H1 (cell line): ENCODE data around the gene NUFIP2. TPM values are rescaled to one million over a fixed set of nuclear protein-coding genes. Genes with fewer than 3 reads are reported as not detected.

Experiments used
- CTCF ChIA-PET: fragments of 300-600 bp; sonication (Branson Sonifier 250); formaldehyde crosslinking; loops from one replicate; lab custom pipeline; 2021; ENCODE audit not compliant: partially characterized antibody; lab: Charles Lee
- POLR2A ChIA-PET: fragments of 300-600 bp; sonication (Branson Sonifier 250); formaldehyde crosslinking; loops from one replicate; lab custom pipeline; 2021; ENCODE audit warnings: inconsistent platforms; ENCODE audit not compliant: partially characterized antibody; lab: Charles Lee
- DNase-seq, 2 experiments: peaks; one replicate each; pipeline versions ENCODE4 v3.0.0 to v3.0.0-alpha.2; 2010 to 2022; ENCODE audit warnings: low spot score in 2 of 2, low read depth in 1 of 2, mixed read lengths in 1 of 2
- FAIRE-seq: peaks from 2 replicates; lab custom pipeline; 2011; peaks lifted over from hg19 to GRCh38; lab: Jason Lieb, UNC
- H2AFZ ChIP-seq: 2 replicates; pipeline ENCODE4 v1.8.1; 2012; ENCODE audit warnings: low read length, inconsistent platforms
- H2AK5ac ChIP-seq: 2 replicates; pipeline ENCODE4 v1.6.1; 2013; ENCODE audit warnings: low read depth, low read length
- H2BK120ac ChIP-seq: replicated peaks from 2 replicates; pipeline ENCODE3; 2013; ENCODE audit warnings: low read depth, low read length, inconsistent platforms
- H2BK12ac ChIP-seq: 2 replicates; pipeline ENCODE4 v1.6.1; 2013; ENCODE audit warnings: low read depth, low read length
- H2BK15ac ChIP-seq: 2 replicates; pipeline ENCODE4 v1.6.1; 2013; ENCODE audit warnings: low read length
- H2BK20ac ChIP-seq: 2 replicates; pipeline ENCODE4 v1.6.1; 2013; ENCODE audit warnings: low read length
- H2BK5ac ChIP-seq: 2 replicates; pipeline ENCODE4 v1.6.1; 2013; ENCODE audit warnings: low read depth, low read length
- H3K14ac ChIP-seq: 2 replicates; pipeline ENCODE4 v1.6.1; 2013; ENCODE audit warnings: inconsistent platforms; ENCODE audit not compliant: insufficient read length
- H3K18ac ChIP-seq: 2 replicates; pipeline ENCODE4 v1.6.1; 2013; ENCODE audit warnings: low read length; ENCODE audit errors: extremely low read depth
- H3K23ac ChIP-seq: 2 replicates; pipeline ENCODE4 v1.6.1; 2013; ENCODE audit warnings: inconsistent platforms; ENCODE audit not compliant: insufficient read length
- H3K23me2 ChIP-seq: 2 replicates; pipeline ENCODE4 v1.6.1; 2013; ENCODE audit warnings: low read depth, low read length
- H3K27ac ChIP-seq: 2 replicates; pipeline ENCODE4 v1.6.1; 2011; ENCODE audit warnings: low read depth, low read length, inconsistent platforms
- H3K27me3 ChIP-seq, 4 experiments: replicated peaks in 1 of 4; 1 replicate in 1 of 4; 2 replicates in 3 of 4; pipeline versions ENCODE4 v1.6.1 to v1.8.1; 2011 to 2013; ENCODE audit warnings: low read length in 3 of 4, mild to moderate bottlenecking in 3 of 4, inconsistent platforms in 2 of 4, mixed read lengths in 2 of 4, moderate library complexity in 1 of 4; ENCODE audit not compliant: control insufficient read depth in 3 of 4, insufficient read depth in 3 of 4; ENCODE audit errors: extremely low read depth in 1 of 4
- H3K36me3 ChIP-seq, 4 experiments: 2 replicates each; pipeline versions ENCODE4 v1.6.1 to v1.8.1; 2011 to 2013; ENCODE audit warnings: mild to moderate bottlenecking in 4 of 4, low read length in 3 of 4, moderate library complexity in 2 of 4, control low read depth in 1 of 4, inconsistent platforms in 1 of 4; ENCODE audit not compliant: insufficient read depth in 4 of 4, control insufficient read depth in 2 of 4
- H3K4ac ChIP-seq: replicated peaks from 2 replicates; pipeline ENCODE3; 2013; ENCODE audit warnings: low read length, low read depth, mixed read lengths, inconsistent platforms; ENCODE audit not compliant: insufficient read length
- H3K4me1 ChIP-seq, 4 experiments: replicated peaks in 1 of 4; 1 replicate in 1 of 4; 2 replicates in 3 of 4; pipeline versions ENCODE4 v1.6.1 to v1.8.1; 2011 to 2013; ENCODE audit warnings: low read length in 3 of 4, inconsistent platforms in 2 of 4, mixed read lengths in 1 of 4; ENCODE audit not compliant: insufficient read depth in 4 of 4, control insufficient read depth in 3 of 4
- H3K4me2 ChIP-seq, 2 experiments: 2 replicates each; pipeline versions ENCODE4 v1.6.1 to v1.8.1; 2011 to 2013; ENCODE audit warnings: low read depth in 2 of 2, low read length in 2 of 2, control low read depth in 1 of 2, inconsistent platforms in 1 of 2, mild to moderate bottlenecking in 1 of 2; ENCODE audit not compliant: insufficient read depth in 1 of 2
- H3K4me3 ChIP-seq, 4 experiments: fragments of 200-600, 300-600 bp in 1 of 4; sonication (generic), shearing (Covaris generic), sonication (Bioruptor Twin) in 1 of 4; 2 replicates each; pipeline versions ENCODE4 v1.5.1 to v1.8.1; 2011 to 2016; ENCODE audit warnings: low read length in 4 of 4, low read depth in 3 of 4, control low read depth in 2 of 4, inconsistent platforms in 2 of 4, mild to moderate bottlenecking in 2 of 4, mixed read lengths in 1 of 4, moderate library complexity in 1 of 4; ENCODE audit not compliant: insufficient read depth in 2 of 4; ENCODE audit errors: extremely low read depth in 1 of 4
- H3K56ac ChIP-seq: replicated peaks from 2 replicates; pipeline ENCODE3; 2013; ENCODE audit warnings: low read depth, mild to moderate bottlenecking, mixed read lengths, low read length, inconsistent platforms; ENCODE audit not compliant: insufficient read length
- H3K79me1 ChIP-seq: 2 replicates; pipeline ENCODE4 v1.6.1; 2013; ENCODE audit warnings: low read depth, low read length, control low read depth
- H3K79me2 ChIP-seq, 2 experiments: 2 replicates each; pipeline versions ENCODE4 v1.6.1 to v1.8.1; 2012 to 2013; ENCODE audit warnings: low read length in 2 of 2, mild to moderate bottlenecking in 2 of 2, inconsistent platforms in 1 of 2; ENCODE audit not compliant: insufficient read depth in 2 of 2, control insufficient read depth in 1 of 2
- H3K9ac ChIP-seq, 4 experiments: replicated peaks in 1 of 4; 1 replicate in 1 of 4; 2 replicates in 3 of 4; pipeline versions ENCODE4 v1.6.1 to v1.8.1; 2011 to 2013; ENCODE audit warnings: low read depth in 3 of 4, low read length in 3 of 4, control low read depth in 2 of 4, mild to moderate bottlenecking in 2 of 4, moderate library complexity in 2 of 4, inconsistent platforms in 1 of 4; ENCODE audit errors: extremely low read depth in 1 of 4
- H3K9me3 ChIP-seq, 2 experiments: 2 replicates each; pipeline versions ENCODE4 v1.6.1 to v1.8.1; 2012 to 2013; ENCODE audit warnings: mild to moderate bottlenecking in 2 of 2, moderate library complexity in 2 of 2, control low read depth in 1 of 2, inconsistent platforms in 1 of 2, low read depth in 1 of 2, low read length in 1 of 2, mixed read lengths in 1 of 2; ENCODE audit not compliant: insufficient read depth in 2 of 2
- H4K20me1 ChIP-seq, 2 experiments: replicated peaks in 1 of 2; 2 replicates each; pipeline versions ENCODE3 to v1.8.1; 2011 to 2013; ENCODE audit warnings: inconsistent platforms in 2 of 2, low read length in 2 of 2, mild to moderate bottlenecking in 1 of 2; ENCODE audit not compliant: insufficient read depth in 2 of 2, control insufficient read depth in 1 of 2
- H4K5ac ChIP-seq: 2 replicates; pipeline ENCODE4 v1.6.1; 2013; ENCODE audit warnings: low read length, low read depth, mixed read lengths, inconsistent platforms; ENCODE audit not compliant: insufficient read length
- H4K8ac ChIP-seq: 2 replicates; pipeline ENCODE4 v1.8.0; 2013; ENCODE audit warnings: mild to moderate bottlenecking, moderate library complexity, low read length, inconsistent platforms; ENCODE audit not compliant: insufficient read depth; ENCODE audit errors: extremely low read depth
- H4K91ac ChIP-seq: replicated peaks from 2 replicates; pipeline ENCODE3; 2013; ENCODE audit warnings: low read length, mixed read lengths, inconsistent platforms; ENCODE audit not compliant: insufficient read length
- ASH2L ChIP-seq: fragments of 200-600, 300-600 bp; sonication (generic); IDR thresholded peaks from one replicate; pipeline ENCODE4 v1.7.1; 2017; ENCODE audit warnings: low read length
- HDAC6 ChIP-seq: IDR thresholded peaks from one replicate; pipeline ENCODE4 v1.7.1; 2012; ENCODE audit warnings: low read depth, mild to moderate bottlenecking, inconsistent platforms, low read length, moderate library complexity
- NANOG ChIP-seq: IDR thresholded peaks from 2 replicates; pipeline ENCODE4 v1.6.1; 2011; ENCODE audit warnings: low read length, low read depth, mild to moderate bottlenecking, inconsistent platforms; ENCODE audit not compliant: insufficient read depth, poor library complexity, severe bottlenecking
- WGBS, 2 experiments: shearing (Covaris generic) in 1 of 2; methylation state at CpG; one replicate each; pipeline versions ENCODE4 v1.1.6 to v1.1.7; 2013 to 2015; ENCODE audit warnings: low lambda C conversion rate in 2 of 2, mixed read lengths in 2 of 2, inconsistent platforms in 1 of 2, low coverage in 1 of 2, missing lambda C conversion rate in 1 of 2; ENCODE audit not compliant: insufficient replicate concordance in 2 of 2, insufficient coverage in 1 of 2, insufficient read length in 1 of 2; ENCODE audit errors: extremely low coverage in 1 of 2, missing lambda C conversion rate in 1 of 2; 5-methylcytosine and 5-hydroxymethylcytosine counted together
- polyA plus RNA-seq, 7 experiments: library from polyadenylated mRNA; depleted of rRNA in 3 of 7; stranded (reverse) in 5 of 7; unstranded in 2 of 7; fragments of >200 nt in 5 of 7; fragments of 200-250 nt in 2 of 7; gene quantifications; 1 replicate in 5 of 7; 2 replicates in 1 of 7; 4 replicates in 1 of 7; pipeline versions ENCODE4 v1.2.1 to v1.2.3, GENCODE V29; 2011 to 2013; ENCODE audit warnings: missing spikeins in 2 of 7, mixed read lengths in 2 of 7
- total RNA-seq: library from RNA; stranded (reverse); fragmentation: NEBNext Ultra II Directional; extraction: Animal tissue kit (Norgen Biotek cat#: 25700); gene quantifications from 2 replicates; pipeline ENCODE4 v1.2.1, GENCODE V29; 2021
- TF ChIP-seq, protein P1 (sequence below): IDR thresholded peaks from 2 replicates; pipeline ENCODE4 v1.6.1; 2011; ENCODE audit warnings: low read length, improper control_type of control experiment

NUFIP2 gene
- total and polyA plus RNA-seq, 2 of the 8 experiments (the other 6 are each of a cell fraction or from before 2014, with no cell fraction given) = 65.9 to 118 TPM

DNA sequence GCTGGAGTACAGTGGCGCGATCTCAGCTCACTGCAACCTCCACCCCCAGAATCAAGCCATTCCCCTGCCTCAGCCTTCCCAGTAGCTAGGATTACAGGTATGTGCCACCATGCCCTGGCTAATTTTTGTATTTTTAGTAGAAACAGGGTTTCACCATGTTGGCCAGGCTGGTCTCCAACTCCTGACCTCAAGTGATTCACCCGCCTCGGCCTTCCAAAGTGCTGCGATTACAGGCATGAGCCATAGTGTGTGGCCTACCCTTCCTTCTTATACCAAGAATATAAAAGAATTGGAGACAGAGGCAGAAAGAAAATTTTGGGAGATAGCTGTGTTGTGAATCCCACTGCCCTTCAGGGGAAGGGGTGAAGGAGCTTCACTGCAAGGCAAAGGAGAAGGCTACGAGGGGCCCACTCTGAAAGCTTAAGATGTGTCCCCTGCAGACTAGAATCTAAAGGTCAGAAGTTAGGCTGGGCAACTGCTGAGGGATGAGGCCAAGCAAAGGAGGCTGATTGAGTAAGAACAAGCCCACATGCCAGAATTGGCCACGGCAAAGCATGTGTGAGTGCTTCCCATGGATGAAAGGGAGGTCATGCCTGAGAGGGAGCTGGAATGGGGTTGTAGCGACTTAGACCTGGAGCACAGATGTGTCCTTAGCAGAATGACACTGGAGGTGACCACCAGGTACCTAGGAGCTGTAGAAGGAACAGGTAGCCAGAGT lies 55.7 kb downstream of the NUFIP2 start:
- Histone ChIP-seq H2BK120ac (peak overlapping the region; percentile 63), H3K79me1 (no peaks in the 10 kb centered on the region), H3K56ac (no peak overlapping the region), H2BK20ac (peak overlapping the region; percentile 38; the same call in 1 of the 2 replicates), H4K91ac (peak overlapping the region; percentile 35), H3K79me2 (no peaks in the 10 kb centered on the region), H2BK15ac (no peak overlapping the region), H3K36me3 (no peaks in the 10 kb centered on the region), H2AK5ac (no peak overlapping the region), H3K4ac (no peak overlapping the region), H4K8ac (no peak overlapping the region), H4K5ac (no peak overlapping the region), H3K23me2 (no peaks in the 10 kb centered on the region), H2BK5ac (no peak overlapping the region; the same call in 1 of the 2 replicates), H3K18ac (no peak overlapping the region), H3K27ac (no peak overlapping the region), H3K14ac (no peak overlapping the region), H3K4me2 (no peak overlapping the region), H2BK12ac (no peak overlapping the region), H3K4me3 (no peak overlapping the region), H3K9ac (no peak overlapping the region), H2AFZ (peak overlapping the region; percentile 92), H3K23ac (peak overlapping the region; percentile 1), H3K27me3 (no peaks in the 10 kb centered on the region; a peak in 1 of 7 replicates), H3K9me3 (no peaks in the 10 kb centered on the region), H4K20me1 (no peaks in the 10 kb centered on the region), H3K4me1 (peaks cover 7 to 13% (median 9%) of the 10 kb centered on the region in 4 experiments; a peak in 6 of 7 replicates)
- ChIA-PET POLR2A (interaction anchor here (2.1 kb wide), 1 partner anchor 13 kb away, joined by 10 read pairs; no protein-coding TSS in a partner anchor), CTCF (interaction anchor here (0.7 to 1.8 kb wide), 8 partner anchors 14 to 453 kb away, joined by 3 to 10 read pairs (median 4); partner anchors contain the start of gene MYO18A)
- FAIRE-seq (no peak), DNase-seq (peak in 1 of 2 experiments; percentile 41)
- 97% methylated on average over 8 of the region's 8 CpGs; no CpG with 5 or more reads in 1 of the 2 experiments for WGBS, 2 experiments
- no peak for TF ChIP-seq HDAC6
- TF ChIP-seq NANOG = no peak
- TF ChIP-seq, protein P1, sequence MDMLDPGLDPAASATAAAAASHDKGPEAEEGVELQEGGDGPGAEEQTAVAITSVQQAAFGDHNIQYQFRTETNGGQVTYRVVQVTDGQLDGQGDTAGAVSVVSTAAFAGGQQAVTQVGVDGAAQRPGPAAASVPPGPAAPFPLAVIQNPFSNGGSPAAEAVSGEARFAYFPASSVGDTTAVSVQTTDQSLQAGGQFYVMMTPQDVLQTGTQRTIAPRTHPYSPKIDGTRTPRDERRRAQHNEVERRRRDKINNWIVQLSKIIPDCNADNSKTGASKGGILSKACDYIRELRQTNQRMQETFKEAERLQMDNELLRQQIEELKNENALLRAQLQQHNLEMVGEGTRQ = no peak
- TF ChIP-seq ASH2L = no peak
